Measurements from ENCODE around the gene NSMF. TPM values are rescaled to one million over a fixed set of nuclear protein-coding genes. Genes with fewer than 3 reads are reported as not detected.

Gene NSMF
- total RNA-seq, 1 donor from 2014 or later = 52.5 TPM

DNA sequence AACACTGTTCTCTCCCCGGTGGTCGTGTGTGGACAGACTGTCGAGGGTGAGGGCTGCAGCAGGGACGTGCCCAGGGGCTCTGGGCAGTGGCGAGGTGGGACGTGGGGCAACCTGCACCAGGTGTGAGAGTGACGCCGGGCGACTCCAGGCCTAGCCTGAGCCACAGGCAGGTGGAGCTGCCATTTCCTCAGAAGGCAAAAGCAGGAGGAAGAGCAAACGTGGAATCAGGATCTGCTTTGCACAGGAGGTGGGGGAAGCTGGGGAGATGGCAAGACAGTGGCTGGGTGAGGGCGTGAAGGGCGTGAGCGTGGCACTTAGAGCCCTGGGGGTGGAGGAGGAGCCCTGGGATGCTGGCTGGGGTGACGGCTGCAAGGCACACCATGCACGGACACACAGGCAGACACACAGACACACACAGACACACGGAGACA, 39.6 kb upstream of the NSMF start:
- Histone ChIP-seq H3K27me3 (ENCODE audit: control insufficient read depth, insufficient read depth, low read length) (no peaks in the 10 kb centered on the region), H3K4me3 (ENCODE audit: low read depth, low read length) (no peak overlapping the region), H3K36me3 (ENCODE audit: control insufficient read depth, insufficient read depth, low read length) (no peaks in the 10 kb centered on the region)
- no peak for DNase-seq (ENCODE audit: low read depth)
- TF ChIP-seq, protein P1, sequence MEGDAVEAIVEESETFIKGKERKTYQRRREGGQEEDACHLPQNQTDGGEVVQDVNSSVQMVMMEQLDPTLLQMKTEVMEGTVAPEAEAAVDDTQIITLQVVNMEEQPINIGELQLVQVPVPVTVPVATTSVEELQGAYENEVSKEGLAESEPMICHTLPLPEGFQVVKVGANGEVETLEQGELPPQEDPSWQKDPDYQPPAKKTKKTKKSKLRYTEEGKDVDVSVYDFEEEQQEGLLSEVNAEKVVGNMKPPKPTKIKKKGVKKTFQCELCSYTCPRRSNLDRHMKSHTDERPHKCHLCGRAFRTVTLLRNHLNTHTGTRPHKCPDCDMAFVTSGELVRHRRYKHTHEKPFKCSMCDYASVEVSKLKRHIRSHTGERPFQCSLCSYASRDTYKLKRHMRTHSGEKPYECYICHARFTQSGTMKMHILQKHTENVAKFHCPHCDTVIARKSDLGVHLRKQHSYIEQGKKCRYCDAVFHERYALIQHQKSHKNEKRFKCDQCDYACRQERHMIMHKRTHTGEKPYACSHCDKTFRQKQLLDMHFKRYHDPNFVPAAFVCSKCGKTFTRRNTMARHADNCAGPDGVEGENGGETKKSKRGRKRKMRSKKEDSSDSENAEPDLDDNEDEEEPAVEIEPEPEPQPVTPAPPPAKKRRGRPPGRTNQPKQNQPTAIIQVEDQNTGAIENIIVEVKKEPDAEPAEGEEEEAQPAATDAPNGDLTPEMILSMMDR (IDR thresholded peaks at IDR 0.05; ENCODE audit: insufficient read depth, low read length, poor library complexity, severe bottlenecking) = no peak

DNA sequence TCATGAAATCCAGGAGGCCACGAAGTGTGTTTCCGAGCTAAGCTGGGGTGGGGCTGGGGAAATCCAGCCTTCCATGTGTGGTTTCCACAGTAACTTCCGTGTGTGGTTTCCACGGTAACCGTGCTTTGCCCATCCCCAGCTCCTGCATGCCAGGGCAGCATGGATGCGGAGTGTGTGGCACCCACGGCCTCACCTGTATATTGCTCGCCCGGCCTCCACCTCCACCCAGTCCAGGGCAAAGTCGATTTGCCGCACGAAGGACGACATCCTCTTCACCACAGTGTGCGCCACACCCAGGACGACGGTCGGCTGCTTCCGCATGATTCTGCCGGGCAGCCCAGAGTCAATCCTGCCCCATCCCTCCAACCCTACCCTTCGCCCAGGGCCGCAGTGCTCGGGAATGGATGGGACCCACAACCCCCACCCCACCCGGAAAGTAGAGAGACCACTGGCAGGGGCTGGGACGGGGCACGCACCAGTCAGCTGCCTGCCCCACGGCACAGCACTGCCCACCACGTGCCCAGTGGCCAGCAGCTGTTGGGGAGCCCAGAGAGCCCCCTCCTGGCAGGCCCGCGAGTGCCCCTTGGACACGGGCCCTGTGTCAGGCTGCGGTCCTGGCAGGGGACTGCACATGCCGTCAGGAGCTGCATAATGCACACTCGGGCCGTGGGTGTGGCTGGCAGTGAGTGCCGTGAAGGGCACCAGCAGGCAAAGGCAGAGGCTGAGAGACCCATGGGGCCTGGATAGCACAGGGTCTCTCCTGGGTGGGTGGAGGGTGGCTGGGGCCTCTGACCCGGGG, 39.0 kb upstream of the NSMF start:
- H3K27me3 ChIP-seq (ENCODE audit: control insufficient read depth, insufficient read depth, low read length) = no peaks in the 10 kb centered on the region
- H3K4me3 ChIP-seq (ENCODE audit: low read depth, low read length) = no peak overlapping the region
- TF ChIP-seq, protein P1 (IDR thresholded peaks at IDR 0.05; ENCODE audit: insufficient read depth, low read length, poor library complexity, severe bottlenecking) = no peak
- DNase-seq (ENCODE audit: low read depth) = no peak
- no peaks in the 10 kb centered on the region for H3K36me3 ChIP-seq (ENCODE audit: control insufficient read depth, insufficient read depth, low read length)

DNA sequence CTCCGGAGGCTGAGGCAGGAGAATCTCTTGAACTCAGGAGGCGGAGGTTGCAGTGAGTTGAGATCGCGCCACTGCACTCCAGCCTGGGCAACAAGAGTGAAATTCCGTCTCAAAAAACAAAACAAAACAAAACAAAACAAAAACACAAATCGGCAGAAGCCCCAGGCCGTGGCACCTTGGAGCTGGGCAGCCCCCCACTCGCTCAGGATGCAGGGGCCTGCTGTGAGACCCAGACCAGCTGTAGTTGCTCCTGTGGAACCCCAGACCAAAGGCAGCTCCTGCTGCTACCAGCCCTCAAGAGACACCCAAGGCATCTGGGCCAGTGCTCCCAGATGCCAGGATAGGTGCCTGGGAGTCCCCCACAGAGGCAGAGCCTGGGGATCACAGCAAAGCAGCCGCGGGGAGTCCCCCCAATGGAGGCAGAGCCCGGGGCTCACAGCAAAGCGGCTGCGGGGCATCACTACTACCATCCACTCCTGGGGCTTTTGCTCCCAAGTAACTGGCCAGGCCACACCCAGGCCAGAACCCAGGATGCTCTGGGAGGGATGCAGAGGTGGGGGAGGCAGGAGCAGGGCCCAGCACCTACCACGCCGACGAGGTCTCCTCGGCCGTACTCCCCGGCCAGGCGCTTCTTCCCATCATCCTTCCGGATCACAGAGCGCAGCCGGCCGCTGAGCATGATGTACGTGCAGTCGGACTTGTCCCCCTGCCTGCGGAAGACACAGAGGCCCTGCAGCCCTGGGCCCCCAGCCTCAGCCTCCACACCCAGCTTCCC, 37.7 kb upstream of the NSMF start:
- H3K36me3 ChIP-seq (ENCODE audit: control insufficient read depth, insufficient read depth, low read length) = no peaks in the 10 kb centered on the region
- no peak for DNase-seq (ENCODE audit: low read depth)
- no peaks in the 10 kb centered on the region for H3K27me3 ChIP-seq (ENCODE audit: control insufficient read depth, insufficient read depth, low read length)
- no peak overlapping the region for H3K4me3 ChIP-seq (ENCODE audit: low read depth, low read length)
- TF ChIP-seq, protein P1 (IDR thresholded peaks at IDR 0.05; ENCODE audit: insufficient read depth, low read length, poor library complexity, severe bottlenecking) = no peak

DNA sequence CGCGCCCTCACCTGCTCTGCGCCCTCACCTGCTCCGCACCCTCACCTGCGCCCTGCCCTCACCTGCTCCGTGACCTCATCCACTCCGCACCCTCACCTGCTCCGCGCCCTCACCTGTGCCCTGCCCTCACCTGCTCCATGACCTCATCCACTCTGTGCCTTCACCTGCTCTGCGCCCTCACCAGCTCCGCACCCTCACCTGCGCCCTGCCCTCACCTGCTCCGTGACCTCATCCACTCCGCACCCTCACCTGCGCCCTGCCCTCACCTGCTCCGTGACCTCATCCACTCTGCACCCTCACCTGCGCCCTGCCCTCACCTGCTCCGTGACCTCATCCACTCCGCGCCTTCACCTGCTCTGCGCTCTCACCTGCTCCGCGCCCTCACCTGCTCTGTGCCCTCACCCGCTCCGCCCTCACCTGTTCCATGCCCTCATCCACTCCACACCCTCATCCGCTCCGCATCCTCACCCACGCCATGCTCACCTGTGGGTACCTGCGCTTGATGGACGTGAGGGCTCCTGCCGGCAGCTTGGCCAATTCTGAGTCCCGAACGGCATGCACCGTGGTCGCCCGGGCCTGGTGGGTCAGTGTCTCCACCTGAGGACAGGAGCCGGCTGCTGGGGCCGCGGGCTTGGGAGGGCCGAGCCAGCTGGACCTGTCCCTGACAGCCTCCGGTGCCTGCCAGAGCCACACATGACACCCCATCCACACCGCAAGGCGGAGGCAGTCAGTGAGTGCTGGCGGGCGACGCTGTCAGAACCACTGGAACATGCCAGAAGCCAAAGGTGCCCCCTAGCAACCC, 35.6 kb upstream of the NSMF start:
- no peak overlapping the region for H3K4me3 ChIP-seq (ENCODE audit: low read depth, low read length)
- H3K27me3 ChIP-seq (ENCODE audit: control insufficient read depth, insufficient read depth, low read length) = no peaks in the 10 kb centered on the region
- no peaks in the 10 kb centered on the region for H3K36me3 ChIP-seq (ENCODE audit: control insufficient read depth, insufficient read depth, low read length)
- no peak for DNase-seq (ENCODE audit: low read depth)
- TF ChIP-seq, protein P1 (IDR thresholded peaks at IDR 0.05; ENCODE audit: insufficient read depth, low read length, poor library complexity, severe bottlenecking) = no peak

DNA sequence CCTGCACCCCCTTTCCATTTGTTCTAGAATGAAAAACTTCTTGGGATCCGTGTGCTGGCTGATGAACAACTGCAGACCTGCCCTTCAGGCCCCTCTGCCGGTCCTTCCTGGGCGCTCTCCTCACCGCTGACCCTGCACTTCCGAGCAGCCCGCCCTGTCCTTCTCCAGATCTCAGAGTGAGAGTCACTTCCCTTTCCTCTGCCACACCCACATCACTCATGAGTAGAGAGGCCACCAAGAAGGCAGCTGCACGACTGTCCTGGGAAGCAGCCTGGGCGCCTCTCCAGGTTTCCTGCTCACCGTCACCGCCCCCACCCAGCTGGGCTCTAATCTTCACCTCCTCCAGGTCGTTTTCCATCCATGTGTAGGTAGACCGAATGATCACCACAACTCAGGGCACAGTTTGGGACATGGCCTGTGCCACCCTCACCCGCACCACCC, 35.0 kb upstream of the NSMF start:
- H3K27me3 ChIP-seq (ENCODE audit: control insufficient read depth, insufficient read depth, low read length) = no peaks in the 10 kb centered on the region
- no peak overlapping the region for H3K4me3 ChIP-seq (ENCODE audit: low read depth, low read length)
- TF ChIP-seq, protein P1 (IDR thresholded peaks at IDR 0.05; ENCODE audit: insufficient read depth, low read length, poor library complexity, severe bottlenecking) = no peak
- no peak for DNase-seq (ENCODE audit: low read depth)
- H3K36me3 ChIP-seq (ENCODE audit: control insufficient read depth, insufficient read depth, low read length) = no peaks in the 10 kb centered on the region

Data from kidney epithelial cell (primary cell).